Breast epithelium (tissue), 4 donors: ENCODE results near the gene CSF3. TPM values are rescaled to one million over a fixed set of nuclear protein-coding genes. Genes with fewer than 3 reads are reported as not detected.

Source experiments
- DNase-seq, 2 donors: peaks; one replicate each; pipeline ENCODE4 v3.0.0-alpha.2; 2019; ENCODE audit warnings: low spot score in 2 of 2
- H3K27ac ChIP-seq, 2 donors: fragments of 200-600 bp; sonication (generic) in 1 of 2; one replicate each; pipeline ENCODE4 v1.5.1; 2016 to 2019; ENCODE audit warnings: mild to moderate bottlenecking in 1 of 2
- H3K27me3 ChIP-seq, 2 donors: fragments of 200-600 bp; sonication (generic) in 1 of 2; one replicate each; pipeline versions ENCODE4 v1.5.1 to v1.6.0; 2017 to 2019; ENCODE audit warnings: control low read depth in 1 of 2, mild to moderate bottlenecking in 1 of 2
- H3K36me3 ChIP-seq: fragments of 200-600 bp; one replicate; pipeline ENCODE4 v1.5.1; 2019
- H3K4me1 ChIP-seq, 2 donors: fragments of 200-600 bp; sonication (generic); one replicate each; pipeline ENCODE4 v1.5.1; 2016 to 2019; ENCODE audit warnings: control low read depth in 1 of 2
- H3K4me3 ChIP-seq, 3 donors: fragments of 200-600 bp; sonication (generic); 1 replicate in 2 of 3; 2 replicates in 1 of 3; pipeline ENCODE4 v1.5.1; 2016 to 2019; ENCODE audit warnings: mild to moderate bottlenecking in 3 of 3, moderate library complexity in 2 of 3
- H3K9me3 ChIP-seq, 2 donors: fragments of 200-600 bp; sonication (generic) in 1 of 2; one replicate each; pipeline ENCODE4 v1.5.1; 2016 to 2019; ENCODE audit warnings: control low read depth in 1 of 2
- POLR2A ChIP-seq: fragments of 450-650 bp; IDR thresholded peaks from one replicate; pipeline ENCODE4 v1.6.1; 2016; ENCODE audit warnings: antibody characterized with exemption, mild to moderate bottlenecking, moderate library complexity
- POLR2AphosphoS5 ChIP-seq, 3 donors: sonication (generic); formaldehyde crosslinking; IDR thresholded peaks; one replicate each; pipeline ENCODE4 v1.6.1; 2017; ENCODE audit warnings: antibody characterized with exemption in 3 of 3
- intact Hi-C: fragments of 100-400 bp; cut with DNase I; formaldehyde crosslinking; loops from one replicate; pipeline ENCODE4 v1.15.1; 2023; ENCODE audit warnings: low total_unique reads
- total RNA-seq, 3 donors: library from RNA; depleted of rRNA; stranded (reverse); fragments of >200 nt; gene quantifications; one replicate each; pipeline ENCODE4 v1.1.0, GENCODE V29; 2016
- TF ChIP-seq, protein P1 (sequence below), 3 donors: fragments of 450-650 bp; IDR thresholded peaks; one replicate each; pipeline ENCODE4 v1.5.1; 2016 to 2017; ENCODE audit warnings: antibody characterized with exemption in 3 of 3, mild to moderate bottlenecking in 3 of 3, moderate library complexity in 3 of 3

Gene CSF3
- total RNA-seq, 3 donors from 2014 or later = 0.32 to 13.0 TPM; not detected in 1

DNA sequence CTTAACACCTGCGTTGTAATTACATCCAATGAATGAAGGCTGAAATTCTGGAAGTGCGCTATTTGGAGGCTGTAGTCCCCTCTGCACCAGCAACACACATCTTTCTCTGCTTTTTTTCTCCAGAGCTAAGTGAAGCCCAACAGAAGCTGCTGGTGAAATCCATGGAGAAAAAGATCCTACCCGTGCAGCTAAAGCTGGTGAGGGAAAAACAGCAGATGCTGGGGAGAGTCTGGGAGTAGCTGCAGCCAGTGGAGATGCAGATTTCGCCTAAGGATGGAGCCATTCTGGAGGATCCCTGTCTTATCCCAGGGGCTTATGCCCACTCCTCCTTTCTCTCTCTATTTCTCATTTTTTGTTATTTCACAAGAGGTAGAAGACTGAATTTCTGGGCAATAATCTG, 39.4 kb upstream of the CSF3 start:
- H3K4me1 ChIP-seq = peaks cover 0 to 5% of the 10 kb centered on the region in 2 donors
- H3K27me3 ChIP-seq = no peaks in the 10 kb centered on the region
- H3K27ac ChIP-seq = no peak overlapping the region
- H3K9me3 ChIP-seq = no peaks in the 10 kb centered on the region
- DNase-seq = no peak
- TF ChIP-seq POLR2A (no peak), POLR2AphosphoS5 (IDR thresholded peaks at IDR 0.05) (no peak)
- TF ChIP-seq, protein P1, sequence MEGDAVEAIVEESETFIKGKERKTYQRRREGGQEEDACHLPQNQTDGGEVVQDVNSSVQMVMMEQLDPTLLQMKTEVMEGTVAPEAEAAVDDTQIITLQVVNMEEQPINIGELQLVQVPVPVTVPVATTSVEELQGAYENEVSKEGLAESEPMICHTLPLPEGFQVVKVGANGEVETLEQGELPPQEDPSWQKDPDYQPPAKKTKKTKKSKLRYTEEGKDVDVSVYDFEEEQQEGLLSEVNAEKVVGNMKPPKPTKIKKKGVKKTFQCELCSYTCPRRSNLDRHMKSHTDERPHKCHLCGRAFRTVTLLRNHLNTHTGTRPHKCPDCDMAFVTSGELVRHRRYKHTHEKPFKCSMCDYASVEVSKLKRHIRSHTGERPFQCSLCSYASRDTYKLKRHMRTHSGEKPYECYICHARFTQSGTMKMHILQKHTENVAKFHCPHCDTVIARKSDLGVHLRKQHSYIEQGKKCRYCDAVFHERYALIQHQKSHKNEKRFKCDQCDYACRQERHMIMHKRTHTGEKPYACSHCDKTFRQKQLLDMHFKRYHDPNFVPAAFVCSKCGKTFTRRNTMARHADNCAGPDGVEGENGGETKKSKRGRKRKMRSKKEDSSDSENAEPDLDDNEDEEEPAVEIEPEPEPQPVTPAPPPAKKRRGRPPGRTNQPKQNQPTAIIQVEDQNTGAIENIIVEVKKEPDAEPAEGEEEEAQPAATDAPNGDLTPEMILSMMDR (IDR thresholded peaks at IDR 0.05) = no peak
- no peaks in the 10 kb centered on the region for H3K36me3 ChIP-seq
- H3K4me3 ChIP-seq = no peak overlapping the region
- intact Hi-C loops = no loop called here

DNA sequence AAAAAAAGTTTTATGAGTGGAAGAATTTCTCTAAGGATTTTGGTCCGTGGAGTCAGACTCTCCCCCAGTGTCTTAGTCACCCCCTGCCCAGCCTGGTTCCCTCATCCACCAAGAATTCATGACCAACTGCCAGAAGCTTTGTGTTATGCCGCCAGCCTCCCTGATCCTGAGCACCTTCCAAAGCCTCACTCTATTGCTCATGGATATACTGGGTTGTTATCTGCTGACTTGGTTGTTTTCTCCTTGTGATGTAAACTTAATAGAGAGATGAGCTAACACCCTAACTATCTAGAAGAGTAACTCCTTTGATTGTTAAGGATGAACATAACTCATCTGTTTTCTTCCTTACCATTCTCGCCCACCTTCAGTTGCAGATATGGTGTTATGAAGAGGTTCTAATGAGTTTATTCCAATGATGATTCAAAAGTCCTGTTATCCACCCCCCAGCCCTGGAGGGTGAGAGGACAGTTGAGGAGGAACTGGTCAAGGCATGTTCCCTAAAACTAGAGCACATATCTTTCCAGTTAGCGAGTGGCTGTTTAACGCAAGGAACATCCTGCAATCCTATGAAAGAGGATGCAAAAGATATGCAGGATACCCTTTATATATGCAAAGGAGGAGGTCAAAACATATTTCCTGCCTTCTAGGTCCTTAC, 36.1 kb upstream of the CSF3 start:
- Histone ChIP-seq H3K36me3 (peaks cover under 1% of the 10 kb centered on the region), H3K27me3 (no peaks in the 10 kb centered on the region), H3K4me3 (no peak overlapping the region), H3K27ac (peak overlapping the region in 1 of 2 donors; percentile 92), H3K9me3 (no peaks in the 10 kb centered on the region), H3K4me1 (peaks cover 0 to 18% of the 10 kb centered on the region in 2 donors)
- intact Hi-C loops = no loop called here
- TF ChIP-seq POLR2A (no peak), POLR2AphosphoS5 (IDR thresholded peaks at IDR 0.05) (no peak)
- TF ChIP-seq, protein P1 (IDR thresholded peaks at IDR 0.05) = no peak
- DNase-seq = no peak

DNA sequence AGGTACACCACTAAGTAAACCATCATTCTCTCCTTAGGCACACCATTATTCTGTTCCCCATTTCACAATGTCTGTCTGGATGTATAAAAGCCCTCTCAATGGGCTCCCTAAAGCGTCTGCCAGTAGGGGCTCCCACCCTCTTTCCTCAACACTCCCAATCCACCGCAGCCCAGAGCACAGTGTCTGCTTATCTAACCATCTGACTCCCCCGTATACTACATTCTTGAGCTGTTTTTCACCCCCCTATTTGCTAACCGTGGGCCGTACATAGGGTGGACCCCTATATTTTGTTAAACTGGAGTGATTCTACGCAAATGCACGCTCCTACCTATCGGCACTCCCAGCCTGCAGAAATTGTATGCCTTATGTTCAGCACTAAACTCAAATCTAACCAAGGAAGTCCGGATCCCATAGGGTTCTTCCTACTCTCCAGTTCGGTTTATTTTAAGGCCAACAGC, 35.3 kb upstream of the CSF3 start:
- H3K27ac ChIP-seq = peak overlapping the region; percentile 92 to 96

DNA sequence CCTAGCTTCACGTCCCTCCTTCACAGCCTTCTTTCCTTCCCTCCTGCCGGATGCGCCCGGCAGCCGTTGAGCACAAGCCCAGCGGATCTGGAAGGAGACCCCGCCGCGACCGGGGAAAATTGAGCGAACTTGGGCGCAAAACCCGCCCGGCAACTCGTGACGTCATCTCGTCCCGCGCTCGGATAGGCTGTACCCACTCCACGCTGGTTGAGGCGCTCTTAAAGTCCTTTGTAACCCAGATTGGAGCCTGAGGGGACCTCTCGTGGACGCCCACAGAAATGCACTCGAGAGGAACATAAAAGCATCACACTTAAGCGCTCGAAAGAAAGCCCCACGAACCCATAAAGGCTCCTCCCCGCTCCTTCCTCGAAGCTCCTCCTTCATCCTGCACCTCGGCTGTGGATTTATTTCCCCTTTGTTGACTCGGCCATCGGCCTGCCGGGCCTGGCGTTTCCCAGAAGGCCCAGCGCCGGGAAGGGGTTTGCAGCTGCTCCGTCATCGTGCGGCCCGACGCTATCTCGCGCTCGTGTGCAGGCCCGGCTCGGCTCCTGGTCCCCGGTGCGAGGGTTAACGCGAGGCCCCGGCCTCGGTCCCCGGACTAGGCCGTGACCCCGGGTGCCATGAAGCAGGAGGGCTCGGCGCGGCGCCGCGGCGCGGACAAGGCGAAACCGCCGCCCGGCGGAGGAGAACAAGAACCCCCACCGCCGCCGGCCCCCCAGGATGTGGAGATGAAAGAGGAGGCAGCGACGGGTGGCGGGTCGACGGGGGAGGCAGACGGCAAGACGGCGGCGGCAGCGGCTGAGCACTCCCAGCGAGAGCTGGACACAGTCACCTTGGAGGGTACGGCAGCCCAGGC, 34.7 kb upstream of the CSF3 start, which contains the start of gene PSMD3:
Gene PSMD3, plus strand, starts transcription at position 457 of the 856 bp plus-strand sequence. Its CDS starts 164 bp downstream, at position 621.
- Histone ChIP-seq H3K36me3 (peaks cover 5% of the 10 kb centered on the region), H3K4me3 (peak within 1 kb of the TSS; percentile 98 to 99 (median 98)), H3K27ac (peak within 1 kb of the TSS; percentile 92 to 96), H3K4me1 (peaks cover 0 to 18% of the 10 kb centered on the region in 2 donors), H3K9me3 (no peaks in the 10 kb centered on the region), H3K27me3 (no peaks in the 10 kb centered on the region)
- peak; percentile 98 to 99 for DNase-seq
- intact Hi-C loops = no loop called here
- TF ChIP-seq POLR2AphosphoS5 (IDR thresholded peaks at IDR 0.05) = peak; percentile 95 to 98 (median 96)
- peak; percentile 88 for TF ChIP-seq POLR2A
- TF ChIP-seq, protein P1 (IDR thresholded peaks at IDR 0.05) = peak; percentile 76 to 93 (median 90)

More for the DNA sequence above, 35.3 kb upstream of the CSF3 start:
- peaks cover 0 to 18% of the 10 kb centered on the region in 2 donors for H3K4me1 ChIP-seq
- H3K36me3 ChIP-seq = peaks cover 5% of the 10 kb centered on the region
- H3K4me3 ChIP-seq = peak overlapping the region; percentile 98 to 99 (median 98)
- intact Hi-C loops = no loop called here
- no peaks in the 10 kb centered on the region for H3K27me3 ChIP-seq
- DNase-seq = no peak
- TF ChIP-seq POLR2AphosphoS5 (IDR thresholded peaks at IDR 0.05) (no peak), POLR2A (no peak)
- TF ChIP-seq, protein P1 (IDR thresholded peaks at IDR 0.05) = no peak
- no peaks in the 10 kb centered on the region for H3K9me3 ChIP-seq
